GM21447 (cell line): ENCODE data around the gene VCX3B.
"Not testable (repeated sequence)": the region's sequence is repeated elsewhere in the genome, so short reads cannot be mapped to it uniquely, and the experiment has no call there.

Source experiments
- ATAC-seq: cut with Tn5 transposase; IDR thresholded peaks from one replicate; pipeline ENCODE4 v1.9.1; 2021; ENCODE audit not compliant: unreplicated experiment

The VCX3B gene

GRCh38 chrX:8464530-8464929 is at the start of gene VCX3B:
Gene VCX3B (plus strand): TSS chrX:8464830. CDS start chrX:8465451, 621 bp downstream.
- not testable (repeated sequence) for ATAC-seq

GRCh38 chrX:8418301-8418700 is 46.3 kb upstream of the VCX3B start:
- ATAC-seq, result no peak

- ATAC-seq, result no peak
Measured at GRCh38 chrX:8424912-8425311, 39.7 kb upstream of the VCX3B start.

DNA sequence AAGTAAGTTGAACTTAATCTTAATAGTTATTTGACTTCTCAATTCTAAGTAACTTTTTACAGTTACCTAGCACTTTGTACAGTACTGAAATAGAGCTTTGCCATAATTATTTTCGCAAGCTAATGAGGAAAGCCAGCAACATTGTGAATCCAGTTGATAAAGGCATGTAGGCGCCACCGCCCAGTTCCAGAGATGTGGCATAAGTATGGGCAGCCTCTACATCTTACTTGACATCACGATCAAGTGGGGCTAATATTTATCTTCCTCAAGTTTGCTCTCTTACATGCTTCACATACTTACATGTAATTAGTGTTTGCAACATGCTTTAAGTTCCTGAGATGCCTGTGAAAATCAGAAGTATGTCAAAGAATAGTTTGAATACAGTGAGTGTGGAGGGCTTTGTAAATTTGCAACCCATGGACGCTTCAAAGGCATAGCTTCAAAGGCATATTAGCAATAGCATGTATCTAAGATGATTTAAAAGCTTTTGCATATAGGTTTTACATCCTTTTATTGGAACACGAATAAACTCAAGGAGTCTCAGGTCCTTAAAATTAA is 34.9 kb upstream of the VCX3B start:
- ATAC-seq, result no peak

- ATAC-seq, result no peak
Measured at GRCh38 chrX:8430444-8430843, 34.2 kb upstream of the VCX3B start.

- ATAC-seq, result no peak
Measured at GRCh38 chrX:8432396-8432795, 32.2 kb upstream of the VCX3B start.

GRCh38 chrX:8433109-8434062 is 31.2 kb upstream of the VCX3B start:
- no peak for ATAC-seq

- ATAC-seq, result no peak
Measured at GRCh38 chrX:8447368-8447767, 17.3 kb upstream of the VCX3B start.

DNA sequence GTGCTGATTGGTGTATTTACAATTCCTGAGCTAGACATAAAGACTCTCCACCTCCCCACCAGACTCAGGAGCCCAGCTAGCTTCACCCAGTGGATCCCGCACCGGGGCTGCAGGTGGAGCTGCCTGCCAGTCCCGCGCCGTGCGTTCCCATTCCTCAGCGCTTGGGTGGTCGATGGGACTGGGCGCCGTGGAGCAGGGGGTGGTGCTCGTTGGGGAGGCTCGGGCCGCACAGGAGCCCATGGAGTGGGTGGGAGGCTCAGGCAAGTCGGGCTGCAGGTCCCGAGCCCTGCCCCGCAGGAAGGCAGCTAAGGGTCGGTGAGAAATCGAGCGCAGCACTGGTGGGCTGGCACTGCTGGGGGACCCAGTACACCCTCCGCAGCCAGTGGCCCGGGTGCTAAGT is 12.3 kb upstream of the VCX3B start:
- not testable (repeated sequence) for ATAC-seq

DNA sequence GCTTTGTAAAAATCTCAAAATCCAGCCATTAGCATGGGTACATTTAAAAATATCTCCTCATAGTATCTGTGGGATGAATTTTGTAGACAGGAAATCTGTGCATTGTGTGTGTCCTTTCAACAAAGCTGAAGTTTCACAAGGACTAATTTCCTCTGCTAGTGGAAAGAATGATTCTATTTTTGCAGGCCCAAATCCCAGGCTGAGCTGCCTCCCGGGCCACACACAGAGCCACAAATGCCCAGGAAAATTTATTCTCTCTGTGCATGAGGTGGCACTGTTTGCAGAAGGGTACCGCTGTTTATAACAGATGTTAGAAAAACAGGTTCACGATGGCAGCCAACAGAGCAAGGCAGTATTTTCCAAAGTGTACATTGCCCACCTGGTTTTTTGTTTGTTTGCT is 11.0 kb upstream of the VCX3B start:
- ATAC-seq, result no peak

DNA sequence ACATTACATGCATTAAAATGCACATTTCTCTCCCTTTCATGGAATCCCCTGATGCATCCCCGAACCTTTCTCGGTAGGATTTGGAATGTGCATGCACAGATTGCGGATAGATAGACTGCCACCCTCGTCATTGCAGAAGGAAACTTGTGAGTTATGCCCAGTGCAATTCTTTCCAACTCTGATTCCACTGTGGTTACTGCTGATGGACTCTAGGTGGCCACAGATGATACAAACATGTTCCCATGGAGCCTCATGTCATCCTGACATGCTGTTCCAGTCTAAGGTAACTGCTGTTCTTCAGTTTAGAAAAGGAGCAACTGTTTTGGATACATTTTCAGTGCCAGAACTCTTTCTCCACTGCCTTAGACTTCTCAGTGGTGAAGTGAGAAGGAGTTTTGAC is 9.1 kb upstream of the VCX3B start:
- no peak for ATAC-seq

GRCh38 chrX:8462488-8462887 is 2.1 kb upstream of the VCX3B start:
- ATAC-seq, result no peak

GRCh38 chrX:8484360-8484949 is 19.8 kb downstream of the VCX3B start:
- ATAC-seq, result no peak

GRCh38 chrX:8495036-8495435 is 30.4 kb downstream of the VCX3B start:
- not testable (repeated sequence) for ATAC-seq

- ATAC-seq, result no peak
Measured at GRCh38 chrX:8500203-8500602, 35.6 kb downstream of the VCX3B start.

DNA sequence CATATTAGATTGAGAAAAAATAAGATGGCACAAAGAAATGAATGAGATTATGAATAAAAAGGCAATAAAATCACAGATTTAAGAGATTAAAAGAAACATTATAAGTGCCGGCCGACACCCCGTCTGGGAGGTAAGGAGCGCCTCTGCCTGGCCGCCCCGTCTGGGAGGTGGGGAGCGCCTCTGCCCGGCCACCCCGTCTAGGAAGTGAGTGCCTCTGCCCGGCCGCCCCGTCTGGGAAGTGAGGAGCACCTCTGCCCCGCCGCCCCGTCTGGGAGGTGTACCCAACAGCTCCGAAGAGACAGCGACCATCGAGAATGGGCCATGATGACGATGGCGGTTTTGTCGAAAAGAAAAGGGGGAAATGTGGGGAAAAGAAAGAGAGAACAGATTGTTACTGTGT is 37.5 kb downstream of the VCX3B start:
- ATAC-seq, result not testable (repeated sequence)

DNA sequence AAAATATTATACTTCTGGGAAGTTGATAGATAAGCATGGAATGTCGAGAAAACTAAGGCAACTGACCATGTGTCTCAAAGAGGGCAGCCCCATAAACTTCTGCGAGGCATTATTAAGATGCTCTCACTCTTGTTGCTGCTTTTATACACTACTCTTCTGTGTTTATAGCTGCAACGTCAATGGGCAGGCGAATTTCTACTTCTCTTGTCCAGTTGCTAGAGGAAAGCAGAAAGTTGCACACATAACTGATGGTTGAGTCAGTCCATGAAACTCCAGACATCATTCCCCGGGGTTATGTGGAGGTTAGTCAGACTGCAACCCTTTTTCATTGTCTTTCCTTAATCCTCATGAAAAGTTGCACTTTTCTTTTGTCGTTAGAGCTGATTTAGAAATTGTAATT is 39.8 kb downstream of the VCX3B start:
- no peak for ATAC-seq
